ENCODE data around the gene NFYA. TPM values are rescaled to one million over a fixed set of nuclear protein-coding genes. Genes with fewer than 3 reads are reported as not detected.

NFYA gene
- total RNA-seq, 1 donor from 2014 or later = 47.8 TPM

- peaks cover 28% of the 10 kb centered on the region for H3K4me1 Mint-ChIP-seq (ENCODE audit: low read depth, unreplicated experiment)
- peak overlapping the region; percentile 51 for H3K4me3 Mint-ChIP-seq (ENCODE audit: unreplicated experiment)
- TF ChIP-seq CTCF (IDR thresholded peaks at IDR 0.05; ENCODE audit: partially characterized antibody, unreplicated experiment) = no peak
These were observed 3.2 kb downstream of the NFYA start for GRCh38 chr6:41075651-41076626.

GRCh38 chr6:41077536-41077935, 4.8 kb downstream of the NFYA start:
- Mint-ChIP-seq H3K4me1 (ENCODE audit: low read depth, unreplicated experiment) (peaks cover 23% of the 10 kb centered on the region), H3K27ac (ENCODE audit: unreplicated experiment) (no peak overlapping the region), H3K27me3 (ENCODE audit: unreplicated experiment) (peaks cover 11% of the 10 kb centered on the region), H3K9me3 (ENCODE audit: unreplicated experiment) (peaks cover 12% of the 10 kb centered on the region), H3K36me3 (ENCODE audit: unreplicated experiment) (peaks cover 4% of the 10 kb centered on the region), H3K4me3 (ENCODE audit: unreplicated experiment) (no peak overlapping the region)
- no peak for DNase-seq
- no peak for TF ChIP-seq CTCF (IDR thresholded peaks at IDR 0.05; ENCODE audit: partially characterized antibody, unreplicated experiment)

More at GRCh38 chr6:41075651-41076626, 3.2 kb downstream of the NFYA start:
- H3K27ac Mint-ChIP-seq (ENCODE audit: unreplicated experiment) = no peak overlapping the region
- peaks cover 11% of the 10 kb centered on the region for H3K27me3 Mint-ChIP-seq (ENCODE audit: unreplicated experiment)
- DNase-seq = no peak
- peaks cover 4% of the 10 kb centered on the region for H3K36me3 Mint-ChIP-seq (ENCODE audit: unreplicated experiment)
- H3K9me3 Mint-ChIP-seq (ENCODE audit: unreplicated experiment) = peaks cover 13% of the 10 kb centered on the region

- Mint-ChIP-seq H3K27me3 (ENCODE audit: unreplicated experiment) (peaks cover 8% of the 10 kb centered on the region), H3K4me1 (ENCODE audit: low read depth, unreplicated experiment) (peaks cover 23% of the 10 kb centered on the region), H3K27ac (ENCODE audit: unreplicated experiment) (no peak overlapping the region), H3K4me3 (ENCODE audit: unreplicated experiment) (no peak overlapping the region), H3K9me3 (ENCODE audit: unreplicated experiment) (peaks cover 9% of the 10 kb centered on the region), H3K36me3 (ENCODE audit: unreplicated experiment) (peaks cover 4% of the 10 kb centered on the region)
- no peak for TF ChIP-seq CTCF (IDR thresholded peaks at IDR 0.05; ENCODE audit: partially characterized antibody, unreplicated experiment)
- no peak for DNase-seq
These were observed 5.3 kb downstream of the NFYA start for GRCh38 chr6:41078101-41078500.

- no peak for TF ChIP-seq CTCF (IDR thresholded peaks at IDR 0.05; ENCODE audit: partially characterized antibody, unreplicated experiment)
- Mint-ChIP-seq H3K4me1 (ENCODE audit: low read depth, unreplicated experiment) (peaks cover 21% of the 10 kb centered on the region), H3K36me3 (ENCODE audit: unreplicated experiment) (peaks cover under 1% of the 10 kb centered on the region), H3K27ac (ENCODE audit: unreplicated experiment) (no peak overlapping the region), H3K27me3 (ENCODE audit: unreplicated experiment) (peaks cover 4% of the 10 kb centered on the region), H3K4me3 (ENCODE audit: unreplicated experiment) (no peak overlapping the region), H3K9me3 (ENCODE audit: unreplicated experiment) (peaks cover 4% of the 10 kb centered on the region)
- DNase-seq = no peak
These were observed 6.3 kb downstream of the NFYA start for GRCh38 chr6:41079080-41079479.

- Mint-ChIP-seq H3K27ac (ENCODE audit: unreplicated experiment) (no peak overlapping the region), H3K36me3 (ENCODE audit: unreplicated experiment) (no peaks in the 10 kb centered on the region)
These were observed 7.8 kb downstream of the NFYA start for GRCh38 chr6:41080621-41081020.

More at GRCh38 chr6:41080621-41081020, 7.8 kb downstream of the NFYA start:
- no peak overlapping the region for H3K4me3 Mint-ChIP-seq (ENCODE audit: unreplicated experiment)
- no peak for DNase-seq
- peaks cover 10% of the 10 kb centered on the region for H3K4me1 Mint-ChIP-seq (ENCODE audit: low read depth, unreplicated experiment)
- H3K27me3 Mint-ChIP-seq (ENCODE audit: unreplicated experiment) = no peaks in the 10 kb centered on the region
- no peaks in the 10 kb centered on the region for H3K9me3 Mint-ChIP-seq (ENCODE audit: unreplicated experiment)
- TF ChIP-seq CTCF (IDR thresholded peaks at IDR 0.05; ENCODE audit: partially characterized antibody, unreplicated experiment) = no peak

All from glutamatergic neuron (in vitro differentiated cells).